ENCODE results near the gene MROH9.

The MROH9 gene

GRCh38 chr1:171081314-171081753, 146.0 kb downstream of the MROH9 start:
- in situ Hi-C loops (cut with HindIII; ENCODE audit: low sequenced_read_pairs): no loop called here

GRCh38 chr1:171081763-171082201, 146.4 kb downstream of the MROH9 start:
- in situ Hi-C loops (cut with HindIII; ENCODE audit: low sequenced_read_pairs): no loop called here

DNA sequence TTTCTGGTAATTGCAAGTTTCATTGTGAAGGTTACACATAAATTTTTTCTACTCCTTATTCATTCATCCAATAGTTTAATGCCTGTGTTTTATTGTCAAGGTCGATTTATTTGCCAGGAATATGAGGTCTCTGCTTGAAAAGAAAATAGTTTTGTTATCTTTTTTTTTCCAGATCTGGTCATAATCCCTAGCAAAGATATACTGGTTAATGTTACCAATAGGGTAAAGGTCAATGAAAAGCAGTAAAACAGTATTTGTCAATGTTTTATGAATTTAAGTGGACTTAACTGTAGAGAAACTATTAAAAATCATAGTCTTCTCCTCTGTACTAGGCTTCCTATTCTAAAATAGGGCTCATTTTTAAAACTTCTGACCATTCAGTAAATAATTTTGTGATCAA, 147.3 kb downstream of the MROH9 start:
- in situ Hi-C loops (cut with HindIII; ENCODE audit: low sequenced_read_pairs): no loop called here

- in situ Hi-C loops (cut with HindIII; ENCODE audit: low sequenced_read_pairs): no loop called here
Observed at GRCh38 chr1:171083222-171083621, 147.9 kb downstream of the MROH9 start.

GRCh38 chr1:171084091-171084490, 148.8 kb downstream of the MROH9 start:
- in situ Hi-C loops (cut with HindIII; ENCODE audit: low sequenced_read_pairs): no loop called here

GRCh38 chr1:171084870-171085269, 149.5 kb downstream of the MROH9 start:
- in situ Hi-C loops (cut with HindIII; ENCODE audit: low sequenced_read_pairs): no loop called here

GRCh38 chr1:171087896-171088295, 152.6 kb downstream of the MROH9 start:
- in situ Hi-C loops (cut with HindIII; ENCODE audit: low sequenced_read_pairs): no loop called here

DNA sequence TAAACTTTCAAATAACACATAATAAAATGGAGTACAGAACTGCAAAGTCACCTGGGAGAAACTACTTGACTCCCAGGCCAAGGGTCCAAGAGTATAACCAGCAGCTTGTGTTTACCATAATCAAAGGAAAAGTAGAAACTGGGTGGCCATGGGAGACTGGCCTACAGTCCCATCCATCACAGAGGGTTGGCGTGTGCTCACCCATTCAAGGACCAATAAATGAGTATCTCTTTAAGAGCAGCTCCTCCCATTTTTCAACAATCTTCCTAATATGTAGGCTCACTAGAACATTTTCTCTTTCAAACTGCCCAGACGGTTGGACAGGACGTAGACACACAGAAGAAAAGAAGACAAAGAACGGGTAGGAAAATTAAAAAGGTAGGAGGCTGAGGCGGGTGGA, 155.3 kb downstream of the MROH9 start, which contains the start of gene FMO3:
Gene FMO3, plus strand, starts transcription at position 302 of the 400 bp plus-strand sequence. CDS start 1,754 bp downstream, outside the sequence.
- in situ Hi-C loops (cut with HindIII; ENCODE audit: low sequenced_read_pairs): no loop called here

GRCh38 chr1:171103862-171104261, 168.5 kb downstream of the MROH9 start:
- in situ Hi-C loops (cut with HindIII; ENCODE audit: low sequenced_read_pairs): no loop called here

DNA sequence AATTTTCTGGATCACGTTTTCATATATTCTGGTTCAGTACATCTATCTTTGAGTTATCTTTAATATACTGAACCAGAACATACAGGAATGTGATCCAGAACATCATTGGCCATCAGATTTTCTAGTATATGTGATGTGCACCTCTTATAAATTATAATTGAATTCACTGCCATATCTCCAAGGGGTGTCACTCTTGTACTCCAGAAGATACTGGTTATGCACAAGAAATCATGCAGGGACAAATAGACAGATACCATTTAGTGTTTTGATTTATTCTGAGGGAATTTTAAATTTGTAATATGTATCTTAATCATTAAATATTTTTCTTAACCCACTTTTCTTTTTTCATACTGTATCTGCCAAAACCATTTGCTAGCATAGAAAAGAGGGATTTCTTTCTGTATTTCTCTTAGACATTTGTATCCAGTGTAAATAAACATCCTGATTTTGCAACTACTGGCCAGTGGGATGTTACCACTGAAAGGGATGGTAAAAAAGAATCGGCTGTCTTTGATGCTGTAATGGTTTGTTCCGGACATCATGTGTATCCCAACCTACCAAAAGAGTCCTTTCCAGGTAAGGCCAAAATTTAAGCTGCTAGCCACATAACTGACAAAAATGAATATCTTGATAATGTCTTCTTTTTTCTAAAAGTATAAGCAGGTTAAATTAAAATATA, 172.1 kb downstream of the MROH9 start:
- in situ Hi-C loops (cut with HindIII; ENCODE audit: low sequenced_read_pairs): no loop called here

- in situ Hi-C loops (cut with HindIII; ENCODE audit: low sequenced_read_pairs): no loop called here
Observed at GRCh38 chr1:171107969-171108368, 172.6 kb downstream of the MROH9 start.

- in situ Hi-C loops (cut with HindIII; ENCODE audit: low sequenced_read_pairs): no loop called here
Observed at GRCh38 chr1:171109966-171110365, 174.6 kb downstream of the MROH9 start.

GRCh38 chr1:171110621-171111326, 175.4 kb downstream of the MROH9 start:
- in situ Hi-C loops (cut with HindIII; ENCODE audit: low sequenced_read_pairs): no loop called here

DNA sequence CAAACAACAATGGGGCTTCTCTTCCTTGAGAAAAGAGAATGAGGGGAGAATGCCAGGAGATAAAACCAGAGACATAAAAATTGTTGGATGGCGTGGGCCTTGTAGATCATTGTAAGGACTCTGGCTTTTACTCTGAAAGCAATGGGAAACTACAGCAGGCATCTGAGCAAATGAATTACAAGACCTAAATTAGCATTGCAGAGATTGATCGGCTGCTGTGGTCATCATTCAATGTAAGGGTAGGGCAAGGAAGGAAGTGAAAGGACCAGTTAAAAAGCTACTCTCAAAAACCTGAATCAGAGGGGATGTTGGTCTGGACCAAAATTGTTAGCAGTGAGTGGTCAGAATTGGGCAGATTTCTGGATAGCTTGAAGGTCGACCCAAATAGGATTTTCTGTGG, 176.8 kb downstream of the MROH9 start:
- in situ Hi-C loops (cut with HindIII; ENCODE audit: low sequenced_read_pairs): no loop called here

DNA sequence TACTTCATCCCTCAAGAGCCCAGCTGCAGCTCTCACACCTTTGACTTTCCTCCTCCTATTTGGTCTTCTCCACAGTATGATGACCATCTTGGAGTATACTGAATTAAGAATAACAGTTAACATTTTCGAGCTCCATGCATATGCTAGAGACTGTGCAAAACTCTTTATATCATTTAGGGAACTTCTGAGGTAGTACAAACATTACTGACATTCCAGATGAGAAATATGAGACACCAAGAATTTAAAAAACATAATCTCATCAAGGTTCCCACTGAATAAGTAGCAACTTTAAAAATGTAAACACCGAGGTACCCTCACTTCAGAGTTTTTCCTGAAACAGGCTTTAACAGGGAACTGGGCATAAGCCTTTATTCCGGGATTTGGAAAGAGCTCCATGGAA, 178.0 kb downstream of the MROH9 start:
- in situ Hi-C loops (cut with HindIII; ENCODE audit: low sequenced_read_pairs): no loop called here

Data from DLD1 (cell line).